GM21390 (cell line): Measurements from ENCODE around the gene ANKLE1.

Experiments used
- ATAC-seq: cut with Tn5 transposase; IDR thresholded peaks from one replicate; pipeline ENCODE4 v1.9.1; 2021; ENCODE audit not compliant: unreplicated experiment

Gene ANKLE1

GRCh38 chr19:17281391-17282304 lies at the start of gene ANKLE1:
Gene ANKLE1, plus strand, starts transcription at chr19:17281901. Its CDS starts 20 bp downstream, at chr19:17281921.
- ATAC-seq, result no peak

GRCh38 chr19:17232258-17232657 lies 49.4 kb upstream of the ANKLE1 start:
- ATAC-seq, result no peak

GRCh38 chr19:17234911-17235299 lies 46.8 kb upstream of the ANKLE1 start:
- ATAC-seq, result peak; percentile 53

GRCh38 chr19:17235300-17235970 lies 46.3 kb upstream of the ANKLE1 start:
- peak; percentile 69 for ATAC-seq

- no peak for ATAC-seq
Observed at GRCh38 chr19:17235971-17236777, 45.5 kb upstream of the ANKLE1 start.

GRCh38 chr19:17236811-17237543 lies 44.7 kb upstream of the ANKLE1 start:
- ATAC-seq, result no peak

- ATAC-seq, result no peak
Observed at GRCh38 chr19:17237747-17238706, 43.7 kb upstream of the ANKLE1 start.

- no peak for ATAC-seq
Observed at GRCh38 chr19:17240062-17240752, 41.5 kb upstream of the ANKLE1 start.

GRCh38 chr19:17240826-17241399 lies 40.8 kb upstream of the ANKLE1 start:
- no peak for ATAC-seq

- no peak for ATAC-seq
Observed at GRCh38 chr19:17242431-17243208, 39.1 kb upstream of the ANKLE1 start.

- no peak for ATAC-seq
Observed at GRCh38 chr19:17243211-17243829, 38.4 kb upstream of the ANKLE1 start.

GRCh38 chr19:17243830-17244617 lies 37.7 kb upstream of the ANKLE1 start:
- ATAC-seq, result no peak

- no peak for ATAC-seq
Observed at GRCh38 chr19:17244618-17245534, 36.8 kb upstream of the ANKLE1 start.

GRCh38 chr19:17245535-17245984 lies 36.1 kb upstream of the ANKLE1 start, which contains the start of gene NR2F6:
Gene NR2F6, minus strand, starts transcription at chr19:17245919. Its CDS starts 699 bp downstream, at chr19:17245220.
- no peak for ATAC-seq

GRCh38 chr19:17246681-17247425 lies 34.8 kb upstream of the ANKLE1 start:
- ATAC-seq, result no peak
